ENCODE data around the gene TTC28.

DNA sequence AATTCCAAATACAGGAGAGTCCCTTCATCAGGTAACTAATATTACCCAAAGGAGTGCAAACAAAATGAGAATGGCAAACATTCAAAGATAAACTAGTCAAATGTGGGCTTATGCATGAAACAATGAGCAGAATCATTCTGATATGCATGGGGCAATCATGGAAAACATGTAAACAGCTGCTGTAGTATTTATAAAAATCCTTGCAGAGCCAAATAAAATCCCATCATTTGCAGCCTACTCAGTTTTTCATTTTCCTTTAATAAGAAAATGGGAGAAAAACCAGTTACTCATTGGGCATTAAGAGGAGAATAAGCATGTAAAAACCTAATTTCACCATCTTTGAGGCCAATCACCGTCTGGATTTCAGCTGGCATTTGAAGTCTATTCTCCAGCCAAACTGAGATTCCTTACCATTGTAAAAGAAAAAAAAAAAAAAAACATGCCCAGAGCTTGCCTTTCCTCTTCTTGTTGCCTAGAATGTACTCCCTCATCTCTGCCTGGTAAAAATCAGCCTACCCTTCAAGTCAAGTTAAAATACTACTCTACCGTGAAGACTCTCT, 249.1 kb downstream of the TTC28 start:
- TF ChIP-seq, protein P1, sequence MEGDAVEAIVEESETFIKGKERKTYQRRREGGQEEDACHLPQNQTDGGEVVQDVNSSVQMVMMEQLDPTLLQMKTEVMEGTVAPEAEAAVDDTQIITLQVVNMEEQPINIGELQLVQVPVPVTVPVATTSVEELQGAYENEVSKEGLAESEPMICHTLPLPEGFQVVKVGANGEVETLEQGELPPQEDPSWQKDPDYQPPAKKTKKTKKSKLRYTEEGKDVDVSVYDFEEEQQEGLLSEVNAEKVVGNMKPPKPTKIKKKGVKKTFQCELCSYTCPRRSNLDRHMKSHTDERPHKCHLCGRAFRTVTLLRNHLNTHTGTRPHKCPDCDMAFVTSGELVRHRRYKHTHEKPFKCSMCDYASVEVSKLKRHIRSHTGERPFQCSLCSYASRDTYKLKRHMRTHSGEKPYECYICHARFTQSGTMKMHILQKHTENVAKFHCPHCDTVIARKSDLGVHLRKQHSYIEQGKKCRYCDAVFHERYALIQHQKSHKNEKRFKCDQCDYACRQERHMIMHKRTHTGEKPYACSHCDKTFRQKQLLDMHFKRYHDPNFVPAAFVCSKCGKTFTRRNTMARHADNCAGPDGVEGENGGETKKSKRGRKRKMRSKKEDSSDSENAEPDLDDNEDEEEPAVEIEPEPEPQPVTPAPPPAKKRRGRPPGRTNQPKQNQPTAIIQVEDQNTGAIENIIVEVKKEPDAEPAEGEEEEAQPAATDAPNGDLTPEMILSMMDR (IDR thresholded peaks at IDR 0.05; ENCODE audit: low read depth, low read length): no peak
- no peak for TF ChIP-seq POLR2A (IDR thresholded peaks at IDR 0.05; ENCODE audit: extremely low read depth, insufficient read length)

Data from NB4 (cell line).